ENCODE data around the gene FGG.

The FGG gene

DNA sequence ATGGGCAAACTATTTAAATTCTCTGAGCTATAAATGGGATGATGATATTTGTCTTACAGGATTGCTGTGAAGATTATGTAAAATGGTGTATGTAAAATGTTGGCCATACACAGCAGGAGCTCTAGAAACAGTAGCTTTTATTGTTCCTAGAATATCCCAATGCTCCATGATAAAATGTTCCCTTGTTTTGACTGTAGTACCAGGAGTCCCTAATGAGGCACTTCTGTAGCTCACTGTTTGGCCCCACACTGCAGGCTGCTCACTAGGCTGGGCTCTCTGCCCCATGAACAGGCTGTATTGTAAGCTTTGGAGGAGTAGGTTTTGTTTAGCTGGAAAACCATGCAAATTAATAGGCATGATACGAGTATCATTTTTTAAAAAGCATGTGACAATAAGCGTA is 18.6 kb downstream of the FGG start:
- H3K4me3 ChIP-seq (ENCODE audit: low read depth, low read length) = no peak overlapping the region
- TF ChIP-seq, protein P1, sequence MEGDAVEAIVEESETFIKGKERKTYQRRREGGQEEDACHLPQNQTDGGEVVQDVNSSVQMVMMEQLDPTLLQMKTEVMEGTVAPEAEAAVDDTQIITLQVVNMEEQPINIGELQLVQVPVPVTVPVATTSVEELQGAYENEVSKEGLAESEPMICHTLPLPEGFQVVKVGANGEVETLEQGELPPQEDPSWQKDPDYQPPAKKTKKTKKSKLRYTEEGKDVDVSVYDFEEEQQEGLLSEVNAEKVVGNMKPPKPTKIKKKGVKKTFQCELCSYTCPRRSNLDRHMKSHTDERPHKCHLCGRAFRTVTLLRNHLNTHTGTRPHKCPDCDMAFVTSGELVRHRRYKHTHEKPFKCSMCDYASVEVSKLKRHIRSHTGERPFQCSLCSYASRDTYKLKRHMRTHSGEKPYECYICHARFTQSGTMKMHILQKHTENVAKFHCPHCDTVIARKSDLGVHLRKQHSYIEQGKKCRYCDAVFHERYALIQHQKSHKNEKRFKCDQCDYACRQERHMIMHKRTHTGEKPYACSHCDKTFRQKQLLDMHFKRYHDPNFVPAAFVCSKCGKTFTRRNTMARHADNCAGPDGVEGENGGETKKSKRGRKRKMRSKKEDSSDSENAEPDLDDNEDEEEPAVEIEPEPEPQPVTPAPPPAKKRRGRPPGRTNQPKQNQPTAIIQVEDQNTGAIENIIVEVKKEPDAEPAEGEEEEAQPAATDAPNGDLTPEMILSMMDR (IDR thresholded peaks at IDR 0.05; ENCODE audit: insufficient read depth, low read depth, low read length, missing control alignments) = no peak
- no peak for DNase-seq (ENCODE audit: low read depth)

DNA sequence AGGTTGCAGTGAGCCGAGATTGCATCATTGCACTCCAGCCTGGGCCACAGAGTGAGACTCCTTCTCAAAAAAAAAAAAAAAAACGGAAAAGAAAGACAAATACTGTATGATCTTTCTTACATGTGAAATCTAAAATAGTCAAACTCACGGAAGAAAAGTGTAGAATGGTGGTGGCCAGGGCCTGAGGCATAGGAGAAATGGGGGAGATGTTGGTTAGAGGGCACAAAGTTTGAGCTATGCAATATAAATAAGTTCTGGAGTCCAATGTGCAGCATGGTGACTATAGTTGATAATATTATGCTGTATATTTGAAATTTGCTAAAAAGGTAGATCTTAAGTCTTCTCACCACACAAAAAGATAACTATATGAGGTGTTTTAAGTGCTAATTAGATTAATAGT is 20.6 kb downstream of the FGG start:
- TF ChIP-seq, protein P1 (IDR thresholded peaks at IDR 0.05; ENCODE audit: insufficient read depth, low read depth, low read length, missing control alignments) = no peak
- H3K4me3 ChIP-seq (ENCODE audit: low read depth, low read length) = no peak overlapping the region
- DNase-seq (ENCODE audit: low read depth) = no peak

DNA sequence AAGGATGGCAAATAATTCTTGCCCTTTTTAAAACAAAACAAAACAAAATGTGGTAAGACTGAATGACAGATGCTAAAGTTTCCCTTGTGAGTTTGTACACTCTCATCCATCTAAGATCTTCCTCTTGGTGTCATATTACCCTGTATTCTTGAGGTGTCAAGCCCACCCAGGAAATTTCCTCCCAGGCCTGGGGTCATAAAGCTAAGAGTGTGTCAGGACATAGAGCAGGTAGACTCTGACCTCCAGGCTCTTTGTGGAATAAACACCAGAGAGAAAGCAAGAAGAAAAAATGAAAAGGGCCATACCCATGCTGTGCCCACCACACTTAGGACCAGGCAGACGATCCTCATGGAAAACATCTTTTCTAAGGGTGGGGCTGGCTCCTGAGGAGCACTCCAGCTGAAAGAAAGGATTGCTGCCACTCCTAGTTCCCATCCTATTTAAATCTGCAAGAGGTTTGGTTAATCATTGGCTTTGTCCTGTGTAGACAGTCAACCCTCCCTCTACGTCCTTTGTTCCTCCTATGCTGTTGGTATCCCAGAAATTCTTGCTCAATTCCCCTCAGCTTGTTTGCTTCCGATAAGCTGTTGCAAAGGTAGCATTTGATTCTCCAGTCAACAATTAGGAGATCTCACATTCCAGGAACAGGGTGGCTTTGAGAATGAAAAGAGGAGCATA is 22.0 kb downstream of the FGG start, which contains the start of gene FGA:
TSS of gene FGA (minus strand) at position 414 of the 678 bp plus-strand sequence. CDS start at position 359, 55 bp downstream.
- DNase-seq (ENCODE audit: low read depth) = no peak
- H3K4me3 ChIP-seq (ENCODE audit: low read depth, low read length) = no peak within 1 kb of the TSS
- TF ChIP-seq, protein P1 (IDR thresholded peaks at IDR 0.05; ENCODE audit: insufficient read depth, low read depth, low read length, missing control alignments) = no peak

DNA sequence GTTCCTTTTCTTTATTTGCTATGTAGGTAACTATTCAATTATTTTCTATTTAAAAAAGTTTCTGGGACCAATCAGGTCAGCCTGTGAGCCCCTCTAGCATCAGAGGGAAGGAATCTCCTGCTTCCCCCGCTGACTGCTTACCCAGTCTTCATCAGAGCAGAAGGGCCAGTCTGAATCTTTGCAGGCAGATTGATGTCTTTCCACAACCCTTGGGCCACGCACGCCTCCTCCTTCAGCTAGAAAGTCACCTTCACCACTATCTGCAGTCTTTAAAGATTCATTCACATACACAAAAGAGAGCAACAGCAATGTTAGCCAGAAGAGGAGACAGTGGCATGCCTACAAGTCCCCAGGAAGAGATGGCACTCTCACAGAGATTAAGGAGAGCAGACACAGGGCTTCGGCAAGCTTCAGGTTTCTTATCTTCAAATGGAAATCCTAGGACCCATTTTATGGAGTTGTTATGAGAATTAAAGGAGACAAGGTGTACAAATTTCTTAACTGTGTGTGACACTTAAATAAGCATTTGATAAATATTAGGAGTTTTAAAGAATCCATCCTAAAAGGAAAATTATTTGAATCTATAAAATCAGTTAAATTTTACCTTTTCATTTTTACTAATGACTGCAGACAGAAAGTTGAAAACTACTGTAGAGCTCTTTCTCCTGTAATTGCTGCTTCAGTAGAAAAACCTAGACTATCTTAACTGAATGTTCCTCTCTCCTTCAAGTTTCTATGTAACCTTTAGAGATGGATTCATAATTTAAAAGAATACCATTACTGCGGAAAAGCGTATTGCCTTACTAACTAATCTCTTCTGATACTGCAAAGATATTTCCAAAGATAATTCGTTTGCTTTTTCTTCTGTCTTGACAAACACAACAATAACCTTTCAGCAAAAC is 22.9 kb downstream of the FGG start:
- no peak for DNase-seq (ENCODE audit: low read depth)
- no peak overlapping the region for H3K4me3 ChIP-seq (ENCODE audit: low read depth, low read length)
- TF ChIP-seq, protein P1 (IDR thresholded peaks at IDR 0.05; ENCODE audit: insufficient read depth, low read depth, low read length, missing control alignments) = no peak

DNA sequence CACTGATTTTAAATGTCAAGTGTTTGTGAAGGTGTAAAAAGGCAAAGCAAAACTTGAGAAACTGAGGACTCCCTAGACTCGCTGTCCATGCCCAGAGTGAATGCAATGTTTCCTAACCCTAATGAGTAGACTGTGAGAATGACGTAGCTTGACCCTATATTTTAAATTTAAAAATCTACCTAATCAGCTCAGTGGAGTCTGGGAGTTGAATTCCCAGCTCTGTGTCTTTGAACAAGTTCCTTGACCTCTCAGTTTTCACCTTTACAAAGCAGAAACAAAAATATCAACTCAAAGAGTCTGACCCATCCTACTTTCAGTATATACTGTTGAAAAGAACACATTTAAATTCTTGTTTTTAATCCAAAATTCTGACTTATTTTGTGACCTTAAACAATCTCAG is 24.3 kb downstream of the FGG start:
- no peak overlapping the region for H3K4me3 ChIP-seq (ENCODE audit: low read depth, low read length)
- TF ChIP-seq, protein P1 (IDR thresholded peaks at IDR 0.05; ENCODE audit: insufficient read depth, low read depth, low read length, missing control alignments) = no peak
- DNase-seq (ENCODE audit: low read depth) = no peak

DNA sequence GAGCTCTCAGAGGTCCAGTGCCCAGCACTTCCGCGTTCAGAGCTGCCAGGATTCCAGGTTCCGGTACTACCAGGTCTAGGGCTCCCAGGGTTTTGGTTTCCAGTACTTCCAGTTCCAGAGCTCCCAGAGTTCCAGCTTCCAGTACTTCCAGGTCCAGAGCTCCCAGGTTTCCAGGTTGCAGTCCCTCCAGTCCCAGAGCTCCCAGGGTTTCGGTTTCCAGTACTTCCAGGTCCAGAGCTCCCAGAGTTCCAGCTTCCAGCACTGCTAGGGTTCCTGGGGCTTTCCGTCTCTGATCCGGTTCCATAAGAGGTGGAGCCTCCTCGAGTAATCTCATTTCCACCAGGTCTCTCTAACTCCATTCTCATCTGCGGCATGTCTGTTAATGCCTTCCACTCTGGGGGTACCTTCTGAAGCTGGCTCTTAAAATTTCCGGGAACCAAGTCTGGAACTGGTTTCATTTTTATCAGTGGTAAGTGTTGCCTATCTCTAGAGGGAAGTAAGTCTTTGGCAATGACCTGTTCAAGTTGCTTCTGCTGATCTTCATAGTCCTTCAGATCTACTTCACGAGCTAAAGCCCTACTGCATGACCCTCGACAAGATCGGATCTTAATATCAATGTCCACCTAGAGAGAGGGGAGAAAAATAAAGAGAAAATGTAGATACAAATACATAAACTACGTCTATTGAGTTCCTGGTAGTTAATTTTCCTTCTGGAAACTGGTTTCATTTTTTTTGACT is 26.0 kb downstream of the FGG start:
- H3K4me3 ChIP-seq (ENCODE audit: low read depth, low read length) = no peak overlapping the region
- no peak for DNase-seq (ENCODE audit: low read depth)
- TF ChIP-seq, protein P1 (IDR thresholded peaks at IDR 0.05; ENCODE audit: insufficient read depth, low read depth, low read length, missing control alignments) = no peak

All from GM12865 (cell line).